ENCODE data around the gene C6orf136. TPM values are rescaled to one million over a fixed set of nuclear protein-coding genes. Genes with fewer than 3 reads are reported as not detected.

Gene C6orf136
- total RNA-seq, 4 donors from 2014 or later, result 13.5 to 21.4 (median 20.7) TPM

- Histone ChIP-seq H3K4me1 (peaks cover 0 to 40% (median 27%) of the 10 kb centered on the region in 4 donors), H3K27ac (peak within 1 kb of the TSS; percentile 94 to 100 (median 97)), H3K4me3 (peak within 1 kb of the TSS; percentile 66 to 95 (median 90)), H3K27me3 (no peaks in the 10 kb centered on the region), H3K9me3 (no peaks in the 10 kb centered on the region), H3K36me3 (peaks cover 8 to 51% (median 23%) of the 10 kb centered on the region in 3 donors)
- WGBS, 2 donors, result 0% methylated on average over 34 of the region's 34 CpGs
- TF ChIP-seq POLR2A (IDR thresholded peaks at IDR 0.05) (peak; percentile 77 to 84), EP300 (IDR thresholded peaks at IDR 0.05) (peak; percentile 92 to 95), CTCF (IDR thresholded peaks at IDR 0.05) (peak in 1 of 5 experiments; percentile 8)
- DNase-seq (ENCODE audit: low spot score in 2 of 2), result peak; percentile 95 to 97
Measured at GRCh38 chr6:30617565-30618269, 29.2 kb upstream of the C6orf136 start, which contains the start of gene MRPS18B. MRPS18B (plus strand) TSS chr6:30617840; CDS start chr6:30617866, 26 bp downstream.

- no peak for DNase-seq (ENCODE audit: low spot score in 2 of 2)
Measured at GRCh38 chr6:30618270-30618797, 28.6 kb upstream of the C6orf136 start.

GRCh38 chr6:30619561-30619960, 27.4 kb upstream of the C6orf136 start:
- TF ChIP-seq CTCF (IDR thresholded peaks at IDR 0.05) (no peak), POLR2A (IDR thresholded peaks at IDR 0.05) (no peak), EP300 (IDR thresholded peaks at IDR 0.05) (no peak)
- WGBS, 2 donors, result 94% methylated on average over 11 of the region's 11 CpGs
- no peak for DNase-seq (ENCODE audit: low spot score in 2 of 2)
- H3K27ac ChIP-seq, result peak overlapping the region in 1 of 4 donors; percentile 95
- H3K4me3 ChIP-seq, result no peak overlapping the region
- no peaks in the 10 kb centered on the region for H3K27me3 ChIP-seq
- H3K9me3 ChIP-seq, result no peaks in the 10 kb centered on the region
- peaks cover 8 to 69% (median 30%) of the 10 kb centered on the region in 3 donors for H3K36me3 ChIP-seq
- H3K4me1 ChIP-seq, result peaks cover 0 to 22% (median 12%) of the 10 kb centered on the region in 4 donors

More at GRCh38 chr6:30618270-30618797, 28.6 kb upstream of the C6orf136 start:
- H3K36me3 ChIP-seq, result peaks cover 8 to 57% (median 29%) of the 10 kb centered on the region in 3 donors
- H3K27ac ChIP-seq, result peak overlapping the region; percentile 91 to 99 (median 94)
- WGBS, 2 donors, result 21 to 22% methylated on average over 8 of the region's 8 CpGs
- H3K27me3 ChIP-seq, result no peaks in the 10 kb centered on the region
- H3K4me1 ChIP-seq, result peaks cover 0 to 34% (median 21%) of the 10 kb centered on the region in 4 donors
- H3K9me3 ChIP-seq, result no peaks in the 10 kb centered on the region
- peak overlapping the region; percentile 57 to 94 (median 72) for H3K4me3 ChIP-seq
- no peak for TF ChIP-seq EP300 (IDR thresholded peaks at IDR 0.05)
- no peak for TF ChIP-seq CTCF (IDR thresholded peaks at IDR 0.05)
- no peak for TF ChIP-seq POLR2A (IDR thresholded peaks at IDR 0.05)

GRCh38 chr6:30625511-30625910, 21.4 kb upstream of the C6orf136 start:
- 93 to 98% methylated on average over 6 to 8 of the region's 8 CpGs for WGBS, 2 donors

More at GRCh38 chr6:30625511-30625910, 21.4 kb upstream of the C6orf136 start:
- H3K36me3 ChIP-seq, result peaks cover 0 to 81% (median 24%) of the 10 kb centered on the region in 3 donors
- no peaks in the 10 kb centered on the region for H3K27me3 ChIP-seq
- H3K27ac ChIP-seq, result peak overlapping the region in 3 of 4 donors; percentile 89 to 97 (median 96)
- peaks cover 0 to 24% (median 4%) of the 10 kb centered on the region in 4 donors for H3K4me1 ChIP-seq
- H3K9me3 ChIP-seq, result no peaks in the 10 kb centered on the region
- no peak for TF ChIP-seq CTCF (IDR thresholded peaks at IDR 0.05)
- no peak for TF ChIP-seq EP300 (IDR thresholded peaks at IDR 0.05)
- TF ChIP-seq POLR2A (IDR thresholded peaks at IDR 0.05), result no peak
- no peak for DNase-seq (ENCODE audit: low spot score in 2 of 2)
- no peak overlapping the region for H3K4me3 ChIP-seq

Data from tibial nerve (tissue), 4 donors.